K562 (cell line): ENCODE results near the gene SPDYE6.

Source experiments
- CREM ChIP-seq: IDR thresholded peaks from 2 replicates; pipeline ENCODE4 v1.6.1; 2014; ENCODE audit warnings: antibody characterized with exemption, low read depth
- CTCF ChIP-seq, 3 experiments: IDR thresholded peaks in 2 of 3; conservative IDR thresholded peaks in 1 of 3; 2 replicates each; pipeline ENCODE4 v1.5.1; 2011 to 2012; ENCODE audit warnings: low read length in 3 of 3, mild to moderate bottlenecking in 3 of 3, control low read depth in 2 of 3, improper control_type of control experiment in 1 of 3, inconsistent platforms in 1 of 3, low read depth in 1 of 3, mixed read lengths in 1 of 3, moderate library complexity in 1 of 3; ENCODE audit not compliant: insufficient read depth in 2 of 3
- GATA2 ChIP-seq: sonication (generic); formaldehyde crosslinking; IDR thresholded peaks from 2 replicates; pipeline ENCODE4 v1.4.0; 2020; ENCODE audit warnings: mild to moderate bottlenecking, missing genetic modification reagents
- JUND ChIP-seq, 2 experiments: IDR thresholded peaks; 2 replicates in 1 of 2; 3 replicates in 1 of 2; pipeline ENCODE4 v1.6.1; 2011; ENCODE audit warnings: borderline replicate concordance in 2 of 2, low read depth in 2 of 2, low read length in 2 of 2, improper control_type of control experiment in 1 of 2, missing biosample characterization in 1 of 2, missing genetic modification characterization in 1 of 2, missing genetic modification reagents in 1 of 2
- NRF1 ChIP-seq, 2 experiments: fragments of 450-650 bp; IDR thresholded peaks in 1 of 2; conservative IDR thresholded peaks in 1 of 2; 2 replicates each; pipeline ENCODE4 v1.6.1; 2014; ENCODE audit warnings: mild to moderate bottlenecking in 2 of 2
- PHB2 ChIP-seq: fragments of 450-650 bp; IDR thresholded peaks from 2 replicates; pipeline ENCODE4 v1.6.1; 2017; ENCODE audit warnings: low read depth
- SMAD3 ChIP-seq: fragments of 450-650 bp; formaldehyde crosslinking; conservative IDR thresholded peaks from 2 replicates; pipeline ENCODE4 v1.4.0; 2020; ENCODE audit warnings: mild to moderate bottlenecking
- ZNF740 ChIP-seq, 3 experiments: fragments of 200-800 bp in 1 of 3; sonication (Bioruptor generic) in 1 of 3; sonication (generic) in 1 of 3; formaldehyde crosslinking in 1 of 3; IDR thresholded peaks; 2 replicates each; pipeline versions ENCODE4 v1.6.1 to v1.8.0; 2016 to 2022; ENCODE audit warnings: mild to moderate bottlenecking in 2 of 3, missing compliant biosample characterization in 2 of 3, missing genetic modification characterization in 2 of 3, missing genetic modification reagents in 1 of 3
- TF ChIP-seq, protein P1 (sequence below), 2 experiments: fragments of 450-650 bp; formaldehyde crosslinking in 1 of 2; IDR thresholded peaks; 2 replicates each; pipeline versions ENCODE4 v1.4.0 to v1.6.1; 2014 to 2020; ENCODE audit warnings: mild to moderate bottlenecking in 2 of 2, borderline replicate concordance in 1 of 2, low read depth in 1 of 2
- TF ChIP-seq, protein P2 (sequence below): fragments of 250-450 bp; sonication (Bioruptor Pico); IDR thresholded peaks from 2 replicates; pipeline ENCODE4 v1.9.0; 2021; ENCODE audit warnings: mild to moderate bottlenecking, inconsistent platforms
- TF ChIP-seq, protein P3 (sequence below): sonication (generic); formaldehyde crosslinking; IDR thresholded peaks from 2 replicates; pipeline ENCODE4 v1.5.0; 2020; ENCODE audit warnings: missing genetic modification reagents
- TF ChIP-seq, protein P4 (sequence below): sonication (generic); formaldehyde crosslinking; IDR thresholded peaks from 2 replicates; pipeline ENCODE4 v1.8.1; 2022; ENCODE audit warnings: missing genetic modification reagents

- TF ChIP-seq JUND (IDR thresholded peaks at IDR 0.05; ENCODE audit: borderline replicate concordance, low read depth, low read length): no peak
- no peak for TF ChIP-seq JUND (tag; IDR thresholded peaks at IDR 0.05; ENCODE audit: borderline replicate concordance, low read depth, low read length)
- TF ChIP-seq CTCF (IDR thresholded peaks at IDR 0.05 in 2 of 3, conservative IDR thresholded peaks at IDR 0.05 in 1 of 3; ENCODE audit: insufficient read depth in 2 of 3, low read depth in 1 of 3, low read length in 3 of 3): no peak
- no peak for TF ChIP-seq SMAD3 (CRISPR knock-in tag)
- TF ChIP-seq NRF1 (conservative IDR thresholded peaks at IDR 0.05 in 1 of 2, IDR thresholded peaks at IDR 0.05 in 1 of 2): no peak
- TF ChIP-seq, protein P1, sequence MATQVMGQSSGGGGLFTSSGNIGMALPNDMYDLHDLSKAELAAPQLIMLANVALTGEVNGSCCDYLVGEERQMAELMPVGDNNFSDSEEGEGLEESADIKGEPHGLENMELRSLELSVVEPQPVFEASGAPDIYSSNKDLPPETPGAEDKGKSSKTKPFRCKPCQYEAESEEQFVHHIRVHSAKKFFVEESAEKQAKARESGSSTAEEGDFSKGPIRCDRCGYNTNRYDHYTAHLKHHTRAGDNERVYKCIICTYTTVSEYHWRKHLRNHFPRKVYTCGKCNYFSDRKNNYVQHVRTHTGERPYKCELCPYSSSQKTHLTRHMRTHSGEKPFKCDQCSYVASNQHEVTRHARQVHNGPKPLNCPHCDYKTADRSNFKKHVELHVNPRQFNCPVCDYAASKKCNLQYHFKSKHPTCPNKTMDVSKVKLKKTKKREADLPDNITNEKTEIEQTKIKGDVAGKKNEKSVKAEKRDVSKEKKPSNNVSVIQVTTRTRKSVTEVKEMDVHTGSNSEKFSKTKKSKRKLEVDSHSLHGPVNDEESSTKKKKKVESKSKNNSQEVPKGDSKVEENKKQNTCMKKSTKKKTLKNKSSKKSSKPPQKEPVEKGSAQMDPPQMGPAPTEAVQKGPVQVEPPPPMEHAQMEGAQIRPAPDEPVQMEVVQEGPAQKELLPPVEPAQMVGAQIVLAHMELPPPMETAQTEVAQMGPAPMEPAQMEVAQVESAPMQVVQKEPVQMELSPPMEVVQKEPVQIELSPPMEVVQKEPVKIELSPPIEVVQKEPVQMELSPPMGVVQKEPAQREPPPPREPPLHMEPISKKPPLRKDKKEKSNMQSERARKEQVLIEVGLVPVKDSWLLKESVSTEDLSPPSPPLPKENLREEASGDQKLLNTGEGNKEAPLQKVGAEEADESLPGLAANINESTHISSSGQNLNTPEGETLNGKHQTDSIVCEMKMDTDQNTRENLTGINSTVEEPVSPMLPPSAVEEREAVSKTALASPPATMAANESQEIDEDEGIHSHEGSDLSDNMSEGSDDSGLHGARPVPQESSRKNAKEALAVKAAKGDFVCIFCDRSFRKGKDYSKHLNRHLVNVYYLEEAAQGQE (IDR thresholded peaks at IDR 0.05; ENCODE audit: borderline replicate concordance): no peak
- TF ChIP-seq, protein P1 (CRISPR knock-in tag; IDR thresholded peaks at IDR 0.05; ENCODE audit: low read depth): no peak
- TF ChIP-seq, protein P2, sequence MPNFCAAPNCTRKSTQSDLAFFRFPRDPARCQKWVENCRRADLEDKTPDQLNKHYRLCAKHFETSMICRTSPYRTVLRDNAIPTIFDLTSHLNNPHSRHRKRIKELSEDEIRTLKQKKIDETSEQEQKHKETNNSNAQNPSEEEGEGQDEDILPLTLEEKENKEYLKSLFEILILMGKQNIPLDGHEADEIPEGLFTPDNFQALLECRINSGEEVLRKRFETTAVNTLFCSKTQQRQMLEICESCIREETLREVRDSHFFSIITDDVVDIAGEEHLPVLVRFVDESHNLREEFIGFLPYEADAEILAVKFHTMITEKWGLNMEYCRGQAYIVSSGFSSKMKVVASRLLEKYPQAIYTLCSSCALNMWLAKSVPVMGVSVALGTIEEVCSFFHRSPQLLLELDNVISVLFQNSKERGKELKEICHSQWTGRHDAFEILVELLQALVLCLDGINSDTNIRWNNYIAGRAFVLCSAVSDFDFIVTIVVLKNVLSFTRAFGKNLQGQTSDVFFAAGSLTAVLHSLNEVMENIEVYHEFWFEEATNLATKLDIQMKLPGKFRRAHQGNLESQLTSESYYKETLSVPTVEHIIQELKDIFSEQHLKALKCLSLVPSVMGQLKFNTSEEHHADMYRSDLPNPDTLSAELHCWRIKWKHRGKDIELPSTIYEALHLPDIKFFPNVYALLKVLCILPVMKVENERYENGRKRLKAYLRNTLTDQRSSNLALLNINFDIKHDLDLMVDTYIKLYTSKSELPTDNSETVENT (CRISPR knock-in tag): no peak
- no peak for TF ChIP-seq GATA2 (CRISPR knock-in tag)
- TF ChIP-seq, protein P3, sequence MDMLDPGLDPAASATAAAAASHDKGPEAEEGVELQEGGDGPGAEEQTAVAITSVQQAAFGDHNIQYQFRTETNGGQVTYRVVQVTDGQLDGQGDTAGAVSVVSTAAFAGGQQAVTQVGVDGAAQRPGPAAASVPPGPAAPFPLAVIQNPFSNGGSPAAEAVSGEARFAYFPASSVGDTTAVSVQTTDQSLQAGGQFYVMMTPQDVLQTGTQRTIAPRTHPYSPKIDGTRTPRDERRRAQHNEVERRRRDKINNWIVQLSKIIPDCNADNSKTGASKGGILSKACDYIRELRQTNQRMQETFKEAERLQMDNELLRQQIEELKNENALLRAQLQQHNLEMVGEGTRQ (CRISPR knock-in tag): no peak
- no peak for TF ChIP-seq PHB2
- no peak for TF ChIP-seq CREM
- TF ChIP-seq, protein P4, sequence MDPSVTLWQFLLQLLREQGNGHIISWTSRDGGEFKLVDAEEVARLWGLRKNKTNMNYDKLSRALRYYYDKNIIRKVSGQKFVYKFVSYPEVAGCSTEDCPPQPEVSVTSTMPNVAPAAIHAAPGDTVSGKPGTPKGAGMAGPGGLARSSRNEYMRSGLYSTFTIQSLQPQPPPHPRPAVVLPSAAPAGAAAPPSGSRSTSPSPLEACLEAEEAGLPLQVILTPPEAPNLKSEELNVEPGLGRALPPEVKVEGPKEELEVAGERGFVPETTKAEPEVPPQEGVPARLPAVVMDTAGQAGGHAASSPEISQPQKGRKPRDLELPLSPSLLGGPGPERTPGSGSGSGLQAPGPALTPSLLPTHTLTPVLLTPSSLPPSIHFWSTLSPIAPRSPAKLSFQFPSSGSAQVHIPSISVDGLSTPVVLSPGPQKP (CRISPR knock-in tag): no peak
- TF ChIP-seq ZNF740 (CRISPR knock-in tag; IDR thresholded peaks at IDR 0.05): no peak
- no peak for TF ChIP-seq ZNF740 (tag; IDR thresholded peaks at IDR 0.05)
Observed at GRCh38 chr7:102304668-102305067, 51.6 kb downstream of the SPDYE6 start.
